ENCODE data around the gene DNAH9. TPM values are rescaled to one million over a fixed set of nuclear protein-coding genes. Genes with fewer than 3 reads are reported as not detected.

Gene DNAH9
- total RNA-seq, 1 experiment from 2014 or later = 0.22 TPM

DNA sequence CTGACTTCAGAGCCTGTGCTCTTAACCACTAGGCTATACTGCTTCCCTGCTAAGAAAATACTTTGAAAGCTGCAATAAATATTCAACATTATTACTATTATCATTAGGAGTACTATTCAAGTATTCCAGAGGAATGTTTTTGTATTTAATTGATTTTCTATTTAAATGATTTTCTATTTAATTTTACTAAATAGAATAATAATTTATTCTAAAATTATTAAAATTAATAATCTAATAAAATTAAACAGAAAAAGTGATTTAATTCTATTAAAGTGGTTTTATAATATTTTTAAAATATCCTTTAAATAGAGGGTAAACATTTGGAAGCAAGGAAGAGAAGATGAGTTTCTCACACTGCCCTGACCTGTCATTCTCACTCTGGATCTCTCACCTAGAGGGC is 173.8 kb downstream of the DNAH9 start:
- no peak overlapping the region for H3K56ac ChIP-seq (ENCODE audit: insufficient read length, low read depth, low read length)
- H3K9ac ChIP-seq (ENCODE audit: extremely low read depth, insufficient read length, low read length) = no peak overlapping the region
- no peaks in the 10 kb centered on the region for H3K4me1 ChIP-seq (ENCODE audit: insufficient read depth, low read length)
- H4K5ac ChIP-seq (ENCODE audit: insufficient read length, low read depth, low read length) = no peak overlapping the region
- H2BK120ac ChIP-seq (ENCODE audit: low read depth, low read length, poor library complexity, severe bottlenecking) = no peak overlapping the region
- H3K27me3 ChIP-seq (ENCODE audit: insufficient read depth, low read length) = no peaks in the 10 kb centered on the region
- no peaks in the 10 kb centered on the region for H3K79me2 ChIP-seq (ENCODE audit: insufficient read depth, low read length)
- H2BK15ac ChIP-seq (ENCODE audit: low read depth, low read length) = no peak overlapping the region
- no peak overlapping the region for H3K4ac ChIP-seq (ENCODE audit: low read depth, low read length)
- H2BK20ac ChIP-seq (ENCODE audit: low read depth, low read length, poor library complexity, severe bottlenecking) = no peak overlapping the region
- H4K91ac ChIP-seq (ENCODE audit: insufficient read length, low read depth, low read length) = no peak overlapping the region
- H3K79me1 ChIP-seq (ENCODE audit: insufficient read depth, low read depth, low read length, poor library complexity, severe bottlenecking) = no peaks in the 10 kb centered on the region
- no peak overlapping the region for H3T11ph ChIP-seq (ENCODE audit: low read length)
- H3K36me3 Mint-ChIP-seq (ENCODE audit: insufficient read depth in 1 of 3, low read depth in 3 of 3) = no peaks in the 10 kb centered on the region
- H3K14ac ChIP-seq (ENCODE audit: insufficient read depth, low read length) = no peak overlapping the region
- H4K8ac ChIP-seq (replicated peaks; ENCODE audit: insufficient read length, low read depth, low read length) = no peak overlapping the region
- H3K4me2 ChIP-seq (ENCODE audit: insufficient read depth, insufficient read length, low read length) = no peak overlapping the region
- no peak overlapping the region for H2BK5ac ChIP-seq (ENCODE audit: insufficient read length, low read length)
- H3K23me2 ChIP-seq (ENCODE audit: insufficient read length, low read depth, low read length, poor library complexity, severe bottlenecking) = no peaks in the 10 kb centered on the region
- no peak overlapping the region for H3K4me3 Mint-ChIP-seq
- H3K27me3 Mint-ChIP-seq (ENCODE audit: low read depth) = no peaks in the 10 kb centered on the region
- no peak for TF ChIP-seq CTCF (conservative IDR thresholded peaks at IDR 0.05)
- H3K18ac ChIP-seq (ENCODE audit: insufficient read length, low read depth, low read length) = no peak overlapping the region
- H2AFZ ChIP-seq (ENCODE audit: low read length) = no peak overlapping the region
- no peaks in the 10 kb centered on the region for H3K9me3 ChIP-seq (ENCODE audit: control insufficient read depth, low read depth, low read length)
- no peak for DNase-seq
- no peaks in the 10 kb centered on the region for H4K20me1 ChIP-seq (ENCODE audit: control insufficient read depth, insufficient read depth, insufficient read length)
- no peak overlapping the region for H2AK5ac ChIP-seq (ENCODE audit: insufficient read length, low read length)
- no peak overlapping the region for H3K27ac ChIP-seq (ENCODE audit: insufficient read length, low read depth, low read length)
- no peak overlapping the region for H2BK12ac ChIP-seq (ENCODE audit: insufficient read length, low read depth, low read length)
- no peak overlapping the region for H3K23ac ChIP-seq (ENCODE audit: insufficient read length, low read depth, low read length)
- H3K4me1 Mint-ChIP-seq = no peaks in the 10 kb centered on the region; a peak in 1 of 4 replicates
- no peak overlapping the region for H3K27ac Mint-ChIP-seq
- H3K9me3 Mint-ChIP-seq = 0 out of 5 replicates have a peak, but pooled peaks cover 0 to 3% of the 10 kb centered on the region in 2 experiments
